ENCODE measurements around the gene ALLC.

- TF ChIP-seq CTCF (IDR thresholded peaks at IDR 0.05) (no peak), EP300 (IDR thresholded peaks at IDR 0.05) (no peak), POLR2A (IDR thresholded peaks at IDR 0.05; ENCODE audit: low read depth) (no peak)
These were observed 10.8 kb upstream of the ALLC start for GRCh38 chr2:3647246-3647645.
